Measurements from ENCODE around the gene STX16.

Gene STX16

DNA sequence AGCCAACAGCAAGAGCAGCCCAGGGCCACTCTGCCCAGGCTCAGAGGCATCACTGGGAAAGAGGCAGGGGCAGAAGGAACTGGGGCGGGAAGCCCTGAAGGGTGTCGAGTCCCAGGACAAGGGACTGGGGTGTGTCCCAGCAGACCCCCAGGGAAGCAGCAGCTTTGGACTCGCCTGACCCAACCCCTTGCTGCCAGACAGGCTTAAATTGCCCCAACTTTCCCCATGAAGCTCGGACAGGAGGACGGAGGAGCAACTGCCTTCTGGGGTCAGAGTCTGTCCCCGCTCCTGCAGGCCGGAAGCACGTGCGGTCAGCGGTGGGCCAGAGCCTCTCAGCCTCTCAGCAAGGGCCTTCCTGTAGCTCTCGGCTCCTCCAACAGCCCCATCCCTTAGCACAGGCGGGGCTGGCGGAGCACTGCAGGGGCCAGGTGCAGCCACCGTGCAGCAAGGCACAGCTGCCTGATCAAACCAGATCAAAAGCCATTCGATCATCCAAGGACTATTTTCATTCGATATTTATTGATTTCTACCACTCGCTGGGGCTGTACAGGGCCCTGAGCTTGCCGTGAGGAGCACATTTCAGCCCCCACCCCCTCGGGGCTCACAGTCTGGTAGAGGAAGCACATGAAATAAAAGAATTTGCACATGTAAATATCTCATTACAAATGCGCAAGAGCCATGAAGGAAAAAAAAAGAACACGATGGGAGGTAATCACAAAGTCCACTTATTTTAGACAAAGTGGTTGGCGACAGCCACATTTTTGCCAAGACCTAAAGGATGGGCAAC, 31.8 kb upstream of the STX16 start:
- DNase-seq, result no peak

GRCh38 chr20:58619864-58620431, 31.1 kb upstream of the STX16 start:
- no peak for DNase-seq

DNA sequence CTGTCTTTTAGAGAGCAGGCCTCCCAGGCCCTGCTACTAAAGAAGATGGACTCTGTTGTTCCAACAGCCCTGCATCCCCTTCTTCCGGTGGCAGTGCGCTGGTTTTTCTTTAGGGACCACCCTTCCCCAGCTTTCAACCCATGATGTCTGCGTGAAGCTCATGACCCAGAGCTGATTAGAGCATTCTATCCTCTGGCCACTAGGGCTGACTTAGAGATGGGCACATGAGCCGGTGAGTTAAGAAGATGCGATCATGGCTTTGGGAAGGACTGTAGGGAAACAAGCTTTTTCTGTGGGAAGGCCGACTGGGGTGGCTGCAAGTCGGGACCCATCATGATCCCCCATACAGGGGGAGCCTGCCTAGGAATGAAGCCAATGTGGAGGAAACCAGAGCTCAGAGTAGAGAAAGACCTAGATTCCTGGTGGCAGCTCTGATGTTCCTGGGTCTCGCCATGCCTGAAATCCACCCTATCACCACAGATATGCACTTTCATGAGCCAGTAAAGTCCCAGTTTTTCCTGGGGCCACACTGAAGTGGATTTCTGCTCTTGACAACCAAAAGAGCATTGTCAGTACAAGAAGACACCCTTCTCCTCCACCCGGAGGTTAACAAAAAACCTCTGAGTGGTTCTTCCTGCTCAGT, 29.1 kb upstream of the STX16 start:
- no peak for DNase-seq

DNA sequence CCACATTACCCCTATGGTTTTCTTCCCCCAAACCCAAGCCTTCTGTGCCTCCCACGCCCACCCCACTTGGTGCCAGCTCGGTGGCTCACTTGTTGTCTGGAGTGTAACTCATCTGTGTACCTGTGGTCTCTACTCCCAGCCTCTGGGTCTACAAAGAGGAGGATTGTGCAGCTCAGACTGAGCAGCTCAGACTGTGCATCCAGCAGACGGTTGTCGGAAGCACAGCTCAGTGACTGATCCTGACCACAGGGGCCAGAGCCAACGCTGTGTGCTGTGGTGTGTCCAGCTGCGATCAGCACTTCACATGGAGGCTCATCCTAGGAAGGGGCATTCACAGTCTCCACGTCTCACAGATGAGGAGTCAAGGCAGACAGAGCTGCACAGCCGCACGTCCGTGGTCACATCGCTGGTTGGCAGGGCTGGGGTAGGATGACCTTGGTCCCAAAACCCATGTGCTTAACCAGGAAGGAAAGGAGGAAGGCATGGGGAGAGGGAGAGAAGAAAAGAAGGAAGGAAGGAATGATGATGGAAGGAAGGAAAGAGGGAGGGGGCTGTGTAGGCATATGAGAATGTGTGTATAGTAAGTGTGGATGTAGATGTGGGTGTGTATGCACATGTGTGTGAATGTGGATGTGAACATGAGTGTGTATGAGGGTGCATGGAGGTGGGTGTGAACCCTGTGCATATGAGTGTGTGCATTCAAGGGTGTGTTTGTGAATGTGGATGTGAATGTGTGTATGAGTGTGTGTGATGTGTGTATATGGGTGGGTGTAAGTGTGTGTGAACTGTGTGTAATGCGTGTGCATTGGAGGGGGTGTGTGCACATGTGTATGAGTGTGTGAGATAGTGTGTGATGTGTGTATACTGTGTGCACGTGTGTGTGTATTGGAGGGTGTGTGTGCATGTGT, 28.2 kb upstream of the STX16 start:
- no peak for DNase-seq

DNA sequence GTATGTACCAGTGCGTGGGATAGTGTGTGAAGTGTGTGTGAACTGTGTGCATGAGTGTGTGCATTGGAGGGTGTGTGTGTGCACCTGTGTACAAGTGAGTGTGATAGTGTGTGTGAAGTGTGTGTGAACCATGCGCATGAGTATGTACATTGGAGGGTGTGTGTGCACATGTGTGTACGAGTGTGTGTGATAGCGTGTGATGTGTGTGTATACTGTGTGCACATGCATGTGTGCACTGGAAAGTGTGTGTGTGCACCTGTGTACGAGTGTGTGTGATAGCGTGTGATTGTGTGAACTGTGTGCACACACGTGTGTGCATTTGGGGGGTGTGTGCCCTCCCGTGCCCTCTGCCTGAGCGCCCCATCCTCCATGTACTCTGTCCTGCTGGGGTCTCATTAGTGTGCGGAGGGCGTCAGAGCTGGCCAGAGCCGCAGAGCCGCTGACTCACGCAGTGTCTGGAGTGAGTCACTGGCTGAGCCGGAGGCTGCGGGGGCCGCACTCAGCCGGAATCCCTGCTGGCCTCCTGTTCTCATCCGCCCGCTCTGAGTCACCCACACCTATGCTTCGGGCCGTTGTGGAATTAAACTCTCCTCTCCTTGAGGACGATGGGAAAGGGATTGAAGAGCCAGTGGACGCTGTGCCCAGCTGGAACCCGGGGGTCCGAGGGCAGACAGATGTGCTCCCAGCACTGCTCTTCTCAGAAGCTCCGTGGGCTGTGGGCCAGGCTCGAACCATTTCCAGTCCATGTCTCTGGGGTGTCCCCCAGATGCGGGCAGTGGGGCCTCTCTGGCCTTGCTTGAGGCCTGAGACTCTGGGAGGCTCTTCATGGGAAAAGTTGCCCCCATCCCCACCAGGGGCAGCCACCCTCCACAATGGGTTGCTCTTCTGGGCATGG, 27.3 kb upstream of the STX16 start:
- DNase-seq, result peak; percentile 74

DNA sequence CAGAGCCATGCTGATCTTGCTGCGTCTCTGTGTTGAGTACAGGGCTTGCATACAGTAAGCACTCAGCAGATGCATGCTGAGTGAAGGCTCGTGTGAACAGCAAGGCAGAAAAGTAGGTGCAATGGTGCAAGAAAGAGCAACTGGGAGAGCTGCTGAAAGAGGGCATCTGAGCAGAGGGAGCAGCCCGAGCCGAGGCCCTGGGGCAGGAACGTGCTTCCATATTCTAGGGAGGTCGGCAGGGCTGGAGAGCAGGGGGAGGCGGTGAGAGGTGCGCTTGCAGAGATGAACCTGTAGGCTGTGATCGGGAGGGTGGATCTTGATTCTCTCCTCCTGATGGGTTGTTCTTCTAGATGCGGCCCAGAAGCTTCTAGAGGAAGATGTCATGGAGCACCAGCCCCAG, 26.4 kb upstream of the STX16 start:
- no peak for DNase-seq

DNA sequence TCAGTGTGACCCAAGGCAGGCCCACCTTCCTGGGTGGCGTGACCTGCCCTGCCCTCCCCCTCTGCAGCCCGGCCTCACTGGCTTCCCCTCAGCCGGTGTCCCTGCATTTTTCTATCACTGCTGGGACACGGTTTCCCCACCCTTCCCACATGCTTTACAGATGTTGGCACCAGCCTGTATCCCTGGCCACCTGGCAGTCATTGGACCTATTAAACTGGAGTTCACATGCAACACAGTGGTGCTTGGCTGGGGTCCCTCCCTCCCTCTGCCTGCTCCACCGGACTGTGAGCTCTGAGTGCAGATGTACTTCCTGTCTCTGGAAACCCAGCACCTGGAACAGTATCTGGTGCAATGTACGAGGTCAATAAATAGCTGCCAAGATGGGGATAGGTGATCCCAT, 25.5 kb upstream of the STX16 start:
- DNase-seq, result no peak

DNA sequence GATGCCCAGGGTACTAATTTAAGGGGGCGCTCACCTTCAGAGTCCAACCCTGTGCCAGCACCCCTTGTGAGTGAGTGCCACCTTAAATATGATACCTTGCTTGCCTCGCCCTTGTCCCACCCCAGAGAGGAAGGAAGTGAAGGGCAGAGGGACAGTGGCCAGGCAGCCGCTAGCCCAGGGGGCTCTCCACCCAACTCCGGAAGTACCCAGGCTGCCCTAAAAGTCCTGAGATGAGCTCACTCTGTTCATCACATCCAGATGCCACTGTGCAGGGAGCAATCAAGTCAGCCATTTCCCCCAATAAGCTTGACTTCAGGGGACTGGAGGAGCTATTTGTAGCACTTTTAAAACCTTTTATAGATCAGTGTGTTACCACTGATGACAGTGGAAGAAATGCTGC, 25.0 kb upstream of the STX16 start:
- DNase-seq, result no peak

DNA sequence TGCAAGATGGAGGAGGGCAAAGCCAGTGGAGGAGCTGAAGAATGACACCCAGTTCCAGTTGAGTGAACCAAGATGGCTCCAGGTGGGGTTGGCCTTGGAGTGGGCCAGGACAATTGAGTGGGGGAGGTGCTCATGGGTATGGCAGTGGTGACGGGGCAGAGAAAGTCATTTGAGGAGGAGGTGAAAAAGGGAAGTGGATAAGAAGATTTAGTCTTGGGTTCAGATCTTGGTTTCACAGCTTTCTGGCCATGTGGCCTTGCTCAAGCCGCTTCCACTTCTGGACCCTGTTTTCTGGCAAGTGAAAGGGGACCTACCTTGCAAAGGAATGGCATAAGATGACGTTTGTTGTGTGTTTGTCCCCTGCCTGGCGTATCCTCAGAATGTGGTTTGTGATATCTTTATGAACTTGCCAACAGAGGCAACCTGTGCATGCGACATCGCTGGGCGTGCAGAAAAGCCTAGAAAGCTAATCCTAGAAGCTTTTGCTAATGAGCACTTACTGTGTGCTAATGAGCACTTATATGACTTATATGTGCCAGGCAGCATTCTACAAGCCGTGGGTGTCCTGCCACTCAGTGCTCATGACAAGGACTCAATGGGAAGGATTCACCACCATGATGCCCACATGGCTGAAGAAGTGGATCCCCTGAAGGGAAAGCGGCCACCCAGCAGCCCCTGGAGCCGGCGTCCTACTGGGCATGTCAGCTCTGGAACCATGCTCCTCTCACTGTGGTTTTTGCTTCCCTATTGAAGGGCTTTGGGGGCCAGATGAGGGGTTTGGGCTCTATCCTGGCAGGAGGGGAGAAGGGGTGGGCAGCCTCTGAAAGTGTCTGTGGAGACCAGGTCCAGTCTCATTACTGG, 23.6 kb upstream of the STX16 start:
- no peak for DNase-seq

DNA sequence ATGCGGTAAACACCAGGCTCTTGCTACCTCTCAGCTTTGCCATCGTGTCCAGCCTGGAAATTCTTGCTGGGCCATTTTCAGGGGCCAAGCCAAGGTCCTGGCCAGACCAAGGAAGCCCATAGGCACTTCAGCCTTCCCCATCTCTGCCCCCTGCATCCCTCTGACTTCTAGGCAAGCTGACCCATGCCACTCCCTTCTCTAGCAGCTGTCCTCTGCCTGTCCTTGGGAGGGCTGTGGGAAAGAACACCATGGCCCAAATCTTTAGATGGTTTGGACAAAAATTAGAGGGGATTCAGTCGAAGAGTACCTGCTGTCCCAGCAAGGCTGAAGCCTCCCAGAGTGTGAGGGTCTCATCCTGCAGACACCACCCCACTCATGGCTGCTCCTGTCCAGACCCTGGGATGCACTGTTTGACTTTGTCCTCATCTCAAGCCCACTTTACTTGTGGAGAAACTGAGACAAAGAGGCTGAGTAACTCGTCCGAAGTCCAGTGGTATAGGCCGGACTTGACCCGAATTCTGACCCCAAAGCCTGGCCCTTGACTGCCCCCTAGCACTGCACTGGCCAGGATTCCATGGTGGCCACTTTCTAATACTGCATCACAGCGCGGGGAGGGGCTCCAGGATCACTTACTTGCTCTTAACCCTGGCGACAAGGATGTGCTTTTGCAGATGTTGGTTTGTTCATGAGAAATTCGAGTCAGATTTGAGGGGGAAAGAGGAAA, 22.4 kb upstream of the STX16 start:
- no peak for DNase-seq

GRCh38 chr20:58629215-58629580, 21.9 kb upstream of the STX16 start:
- DNase-seq, result no peak

DNA sequence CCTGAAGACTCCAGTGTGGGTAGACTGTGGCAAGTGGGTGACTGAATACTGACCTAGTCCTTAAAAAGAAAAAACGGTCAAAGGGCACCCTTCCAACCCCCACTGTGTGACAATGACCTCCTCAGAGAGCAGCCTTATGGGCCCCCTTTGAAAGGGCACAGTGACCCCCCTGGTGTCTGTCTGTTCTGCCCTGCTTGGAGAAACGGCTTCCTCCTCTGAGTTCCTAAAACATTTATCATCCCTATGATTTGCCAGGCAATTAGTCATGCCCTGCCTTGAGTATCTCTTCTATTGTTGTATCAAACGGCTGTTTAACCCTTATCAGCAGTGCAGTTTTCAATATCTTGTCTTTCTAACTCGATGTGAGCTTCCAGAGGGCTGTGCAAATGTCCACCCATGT, 21.0 kb upstream of the STX16 start:
- no peak for DNase-seq

- DNase-seq, result no peak
Measured at GRCh38 chr20:58633161-58634053, 17.7 kb upstream of the STX16 start.

DNA sequence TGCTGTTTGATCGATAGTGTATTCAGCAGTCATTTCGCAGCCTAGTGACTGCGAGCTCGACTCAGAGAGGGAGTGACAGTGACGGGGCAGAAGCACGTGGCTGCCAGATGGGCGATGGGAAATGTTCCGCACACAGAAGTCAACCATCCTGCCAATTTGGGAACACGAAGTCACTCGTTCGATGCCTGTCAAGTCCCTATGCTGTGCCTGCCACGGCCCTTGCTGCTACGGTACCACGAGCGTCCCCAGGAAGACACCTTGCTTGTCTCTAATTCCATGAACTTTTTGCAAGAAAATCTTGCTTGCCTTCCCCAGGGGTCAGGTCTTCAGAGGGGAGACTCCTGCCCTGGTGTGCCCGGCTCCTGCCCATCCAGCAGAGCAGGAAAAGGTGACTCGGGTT, 17.0 kb upstream of the STX16 start:
- no peak for DNase-seq

DNA sequence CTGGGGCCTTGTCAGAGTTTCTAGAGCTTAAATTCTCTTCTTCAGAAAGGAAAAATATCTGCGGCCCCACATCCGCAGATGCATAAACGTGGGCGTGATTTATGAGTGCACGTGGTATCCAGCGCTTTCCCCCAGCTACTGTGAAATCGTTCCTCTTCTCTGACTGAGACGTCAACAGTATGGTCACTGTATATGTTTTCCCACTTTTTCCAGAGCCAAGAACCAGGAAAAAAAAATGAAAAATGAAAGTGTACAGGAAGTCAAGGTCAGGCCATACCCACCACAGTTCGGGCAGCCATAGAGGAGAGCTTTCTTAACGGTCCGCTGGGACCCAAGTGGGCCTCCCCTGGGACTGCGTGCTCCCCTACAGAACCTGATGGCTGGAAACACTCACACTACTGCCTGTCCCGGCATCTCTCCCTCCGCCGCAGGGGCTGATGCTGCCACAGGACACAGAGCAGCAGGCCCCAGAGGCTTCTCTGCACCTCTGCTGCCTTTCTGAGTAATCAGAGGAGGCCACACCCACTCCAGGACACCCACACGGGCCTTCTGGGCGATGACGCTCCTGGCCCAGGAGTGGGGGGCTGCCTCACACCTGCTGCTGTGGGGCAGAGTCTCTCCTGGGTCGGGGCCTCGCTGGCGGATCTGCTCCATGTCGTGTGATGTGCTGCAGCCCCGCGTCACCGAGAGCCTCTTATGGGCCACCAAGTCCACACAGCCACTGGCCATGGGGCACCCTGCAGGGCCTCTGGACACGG, 16.4 kb upstream of the STX16 start:
- DNase-seq, result peak; percentile 73

DNA sequence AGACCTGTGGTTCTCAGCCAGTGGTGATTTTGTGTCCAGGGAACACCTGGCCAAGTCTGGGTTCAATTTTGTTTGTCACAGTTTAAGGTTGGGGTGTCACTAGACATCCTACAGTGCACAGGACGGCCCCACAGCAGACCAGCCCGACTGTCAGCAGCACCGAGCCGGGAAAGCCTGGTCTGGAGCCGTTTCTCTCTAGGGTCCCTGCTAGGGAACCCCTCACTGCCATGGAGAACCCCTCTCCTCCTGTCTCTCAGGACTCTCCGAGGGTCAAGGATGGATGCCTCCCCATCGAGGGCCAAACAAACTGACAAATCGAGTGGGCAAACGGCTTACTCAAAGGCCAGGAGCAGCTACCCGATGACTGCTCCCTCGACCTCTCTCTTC, 15.8 kb upstream of the STX16 start:
- no peak for DNase-seq

DNA sequence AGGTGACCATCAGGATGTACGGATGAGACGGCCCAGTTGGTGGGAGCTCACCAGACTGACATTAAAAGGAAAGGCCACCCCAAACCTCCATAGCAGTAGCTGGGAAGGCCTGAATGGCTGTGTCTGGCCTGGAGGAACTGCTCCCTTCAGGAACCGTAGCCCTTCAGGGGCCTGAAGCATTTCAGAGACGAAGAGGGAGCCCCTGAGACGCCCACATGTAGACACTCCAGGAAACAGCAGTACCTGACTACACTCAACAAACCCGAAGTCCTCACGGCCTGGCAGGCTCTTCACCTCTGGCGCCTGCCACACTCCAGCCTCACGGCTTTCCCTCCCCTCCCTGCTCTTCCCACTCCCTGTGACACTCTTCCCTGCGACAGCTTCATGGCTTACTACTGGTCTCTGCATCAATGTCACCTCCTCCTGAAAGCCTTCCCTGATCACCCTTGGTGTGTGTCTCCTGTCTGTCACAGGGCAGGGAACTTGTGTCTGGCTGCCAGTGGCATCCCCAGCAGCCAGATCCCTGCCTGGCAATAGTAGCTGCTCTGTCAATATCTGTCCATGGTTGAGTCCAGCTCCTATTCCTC, 14.6 kb upstream of the STX16 start:
- no peak for DNase-seq

DNA sequence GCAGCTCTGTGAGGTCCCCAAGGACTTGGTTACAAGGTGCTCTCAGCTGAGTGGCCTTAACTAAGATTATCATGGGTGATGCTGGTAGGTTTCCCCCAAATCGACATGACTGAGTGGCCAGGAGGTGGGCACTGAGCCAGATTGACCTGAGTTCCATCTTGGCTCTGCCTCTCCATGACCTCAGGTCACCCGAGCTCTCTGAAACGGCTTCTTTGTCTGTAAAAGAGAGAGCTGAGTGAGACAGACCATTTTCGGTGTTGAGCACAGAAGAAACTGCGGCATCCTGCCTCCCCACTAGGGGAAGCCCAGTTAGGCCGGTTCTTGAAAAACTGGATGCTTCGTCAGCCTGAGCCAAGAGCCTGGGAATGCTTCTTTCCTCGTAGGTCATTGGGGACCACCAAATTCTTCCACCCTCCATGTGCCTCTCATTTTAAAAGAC, 14.1 kb upstream of the STX16 start:
- no peak for DNase-seq
